Fibroblast of the aortic adventitia (primary cell): Measurements from ENCODE around the gene FRA10AC1. TPM values are rescaled to one million over a fixed set of nuclear protein-coding genes. Genes with fewer than 3 reads are reported as not detected.
A peak's percentile ranks its signal among the peaks of the same experiment; 100 is the strongest.

Experiments used
- DNase-seq: peaks from one replicate; pipeline ENCODE4 v3.0.0-alpha.2; 2010; ENCODE audit warnings: low read depth
- H3K4me3 ChIP-seq: 2 replicates; pipeline ENCODE4 v1.5.1; 2011; ENCODE audit warnings: low read depth, mild to moderate bottlenecking, control low read depth, low read length, moderate library complexity
- total RNA-seq: library from RNA; depleted of rRNA; stranded (reverse); fragments of >200 nt; gene quantifications from 2 replicates; pipeline ENCODE4 v1.2.3, GENCODE V29; 2012; ENCODE audit warnings: low replicate concordance
- TF ChIP-seq, protein P1 (sequence below): IDR thresholded peaks from 2 replicates; pipeline ENCODE4 v1.5.1; 2011; ENCODE audit warnings: mild to moderate bottlenecking, low read length, control low read depth, inconsistent platforms; ENCODE audit not compliant: insufficient read depth

Gene FRA10AC1
- total RNA-seq, 1 donor: 11.3 TPM

DNA sequence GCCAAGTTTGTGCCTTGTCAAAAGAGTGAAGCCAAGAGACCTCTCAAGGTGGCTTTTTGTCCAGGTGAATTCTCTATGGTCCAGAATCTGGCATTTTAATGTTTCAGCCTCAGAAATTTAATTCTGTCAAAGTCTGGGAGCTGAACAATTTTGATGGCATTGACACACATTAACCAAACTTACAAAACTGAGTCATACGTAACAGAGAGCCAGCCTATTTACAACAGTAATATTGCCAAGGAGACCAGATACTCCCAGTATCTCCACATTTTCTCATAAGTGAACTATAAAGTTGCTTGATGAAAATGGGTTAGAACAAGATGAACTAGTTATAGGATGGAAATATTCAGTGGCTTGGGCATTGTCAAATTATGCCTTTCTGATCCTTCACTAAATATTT lies 46.2 kb downstream of the FRA10AC1 start:
- TF ChIP-seq, protein P1, sequence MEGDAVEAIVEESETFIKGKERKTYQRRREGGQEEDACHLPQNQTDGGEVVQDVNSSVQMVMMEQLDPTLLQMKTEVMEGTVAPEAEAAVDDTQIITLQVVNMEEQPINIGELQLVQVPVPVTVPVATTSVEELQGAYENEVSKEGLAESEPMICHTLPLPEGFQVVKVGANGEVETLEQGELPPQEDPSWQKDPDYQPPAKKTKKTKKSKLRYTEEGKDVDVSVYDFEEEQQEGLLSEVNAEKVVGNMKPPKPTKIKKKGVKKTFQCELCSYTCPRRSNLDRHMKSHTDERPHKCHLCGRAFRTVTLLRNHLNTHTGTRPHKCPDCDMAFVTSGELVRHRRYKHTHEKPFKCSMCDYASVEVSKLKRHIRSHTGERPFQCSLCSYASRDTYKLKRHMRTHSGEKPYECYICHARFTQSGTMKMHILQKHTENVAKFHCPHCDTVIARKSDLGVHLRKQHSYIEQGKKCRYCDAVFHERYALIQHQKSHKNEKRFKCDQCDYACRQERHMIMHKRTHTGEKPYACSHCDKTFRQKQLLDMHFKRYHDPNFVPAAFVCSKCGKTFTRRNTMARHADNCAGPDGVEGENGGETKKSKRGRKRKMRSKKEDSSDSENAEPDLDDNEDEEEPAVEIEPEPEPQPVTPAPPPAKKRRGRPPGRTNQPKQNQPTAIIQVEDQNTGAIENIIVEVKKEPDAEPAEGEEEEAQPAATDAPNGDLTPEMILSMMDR: no peak
- H3K4me3 ChIP-seq: no peak overlapping the region
- no peak for DNase-seq

DNA sequence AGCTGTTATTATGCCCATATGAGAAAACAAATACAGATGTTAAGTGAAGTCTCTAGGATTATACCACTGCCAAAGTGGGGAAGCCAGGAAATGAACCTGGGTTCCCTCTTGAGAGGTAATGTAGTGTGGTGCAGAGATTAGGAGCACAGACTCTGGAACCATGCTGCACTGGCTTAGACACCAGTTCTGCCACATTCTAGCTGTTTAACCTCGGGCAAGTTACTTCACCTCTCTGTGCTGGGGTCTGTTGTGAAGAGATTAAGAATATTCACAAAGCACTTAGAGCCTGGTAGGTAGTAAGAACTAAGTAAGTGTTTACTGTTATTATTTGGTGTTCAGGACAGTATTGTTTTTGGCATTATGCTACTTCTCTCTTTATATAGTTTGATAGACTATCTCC lies 48.2 kb downstream of the FRA10AC1 start:
- TF ChIP-seq, protein P1: no peak
- no peak for DNase-seq
- H3K4me3 ChIP-seq: no peak overlapping the region

DNA sequence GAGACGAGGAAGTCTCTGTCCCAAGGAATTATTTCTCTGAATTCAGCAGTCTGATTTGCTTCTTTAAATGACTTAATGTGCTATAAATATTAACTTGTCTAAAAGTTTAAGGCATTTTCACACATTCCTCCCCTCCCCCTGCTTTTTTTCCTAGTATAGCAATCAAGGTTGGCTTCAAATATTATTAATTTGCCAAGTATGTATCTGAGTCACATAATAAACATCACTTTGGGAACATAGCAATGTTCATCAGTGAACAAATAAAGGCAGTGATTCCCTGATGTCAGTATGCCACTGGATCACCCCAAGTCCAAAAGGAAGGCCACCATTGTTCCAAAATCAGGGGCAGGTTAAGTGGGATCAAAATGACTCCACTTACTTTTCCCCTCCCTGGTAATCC lies 49.5 kb downstream of the FRA10AC1 start:
- H3K4me3 ChIP-seq: no peak overlapping the region
- peak; percentile 25 for DNase-seq
- TF ChIP-seq, protein P1: no peak

DNA sequence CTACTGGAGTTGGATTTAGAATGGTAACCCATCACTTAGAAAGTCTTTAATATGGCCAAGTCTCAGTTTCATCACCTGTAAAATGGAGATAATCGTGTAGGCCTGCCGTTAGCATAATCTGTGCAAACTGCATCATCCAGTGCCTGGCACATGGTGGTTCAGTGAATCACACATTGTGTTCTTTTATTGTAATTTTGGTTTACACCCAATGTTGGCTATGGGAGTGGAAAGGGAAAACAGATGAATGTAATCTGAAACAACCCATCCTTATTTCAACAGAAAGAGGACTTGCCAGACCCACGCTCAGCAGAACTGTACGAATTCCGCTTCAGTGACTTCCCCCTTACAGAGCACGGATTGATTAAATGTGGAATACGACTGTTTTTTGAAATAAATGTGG lies 62.6 kb downstream of the FRA10AC1 start:
- no peak overlapping the region for H3K4me3 ChIP-seq
- no peak for DNase-seq
- TF ChIP-seq, protein P1: no peak

DNA sequence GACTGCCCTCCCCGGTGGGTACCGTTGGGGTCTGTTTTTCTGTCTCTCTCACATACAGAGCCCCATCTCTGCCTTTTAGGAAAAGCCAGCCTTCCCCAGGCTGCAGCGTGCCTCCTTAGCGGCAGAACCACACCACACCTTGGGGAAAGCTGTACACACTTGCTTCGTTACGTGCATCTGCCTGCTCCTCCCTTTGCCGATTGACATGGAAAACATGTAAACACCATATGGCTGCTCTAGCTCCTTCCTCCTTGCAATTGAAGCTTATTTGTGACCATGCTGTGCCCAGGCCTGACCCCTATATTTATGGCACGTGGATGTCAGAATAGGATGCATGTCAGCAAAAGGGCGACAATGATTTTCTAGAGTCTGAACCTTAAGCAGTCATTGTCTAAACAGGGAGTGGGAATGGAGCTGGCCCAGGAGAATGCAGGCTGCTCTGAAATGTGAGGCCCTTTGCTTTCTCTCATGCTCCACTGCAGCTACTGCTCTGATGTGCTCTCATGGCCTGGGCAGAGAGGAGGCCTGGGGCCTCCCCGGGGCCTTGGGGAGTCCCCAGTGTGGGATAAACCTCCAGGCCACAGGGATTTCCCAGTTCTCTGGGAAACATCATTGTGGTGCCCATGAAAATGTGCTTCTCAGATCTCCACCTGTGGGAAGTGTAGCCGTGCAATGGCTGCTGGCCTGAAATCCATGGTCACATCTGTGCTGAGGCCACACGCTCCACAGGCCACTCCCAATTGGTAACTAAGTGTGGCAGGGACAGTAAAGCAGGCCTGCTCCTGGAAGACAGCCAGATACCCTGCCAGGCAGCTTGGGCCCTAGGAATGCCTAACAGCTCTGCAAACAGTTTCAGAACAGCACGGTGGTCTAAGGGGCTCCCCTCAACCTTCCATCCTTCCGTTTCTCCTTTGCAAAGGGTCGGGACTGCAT lies 71.5 kb downstream of the FRA10AC1 start:
- no peak overlapping the region for H3K4me3 ChIP-seq
- DNase-seq: no peak
- TF ChIP-seq, protein P1: no peak

GRCh38 chr10:93629647-93630305 lies 72.6 kb downstream of the FRA10AC1 start:
- no peak for DNase-seq
- TF ChIP-seq, protein P1: no peak
- H3K4me3 ChIP-seq: no peak overlapping the region
